Measurements from ENCODE around the gene PDLIM7. TPM values are rescaled to one million over a fixed set of nuclear protein-coding genes. Genes with fewer than 3 reads are reported as not detected.

PDLIM7 gene
- total and polyA plus RNA-seq, 2 donors: 10.8 to 61.9 TPM

DNA sequence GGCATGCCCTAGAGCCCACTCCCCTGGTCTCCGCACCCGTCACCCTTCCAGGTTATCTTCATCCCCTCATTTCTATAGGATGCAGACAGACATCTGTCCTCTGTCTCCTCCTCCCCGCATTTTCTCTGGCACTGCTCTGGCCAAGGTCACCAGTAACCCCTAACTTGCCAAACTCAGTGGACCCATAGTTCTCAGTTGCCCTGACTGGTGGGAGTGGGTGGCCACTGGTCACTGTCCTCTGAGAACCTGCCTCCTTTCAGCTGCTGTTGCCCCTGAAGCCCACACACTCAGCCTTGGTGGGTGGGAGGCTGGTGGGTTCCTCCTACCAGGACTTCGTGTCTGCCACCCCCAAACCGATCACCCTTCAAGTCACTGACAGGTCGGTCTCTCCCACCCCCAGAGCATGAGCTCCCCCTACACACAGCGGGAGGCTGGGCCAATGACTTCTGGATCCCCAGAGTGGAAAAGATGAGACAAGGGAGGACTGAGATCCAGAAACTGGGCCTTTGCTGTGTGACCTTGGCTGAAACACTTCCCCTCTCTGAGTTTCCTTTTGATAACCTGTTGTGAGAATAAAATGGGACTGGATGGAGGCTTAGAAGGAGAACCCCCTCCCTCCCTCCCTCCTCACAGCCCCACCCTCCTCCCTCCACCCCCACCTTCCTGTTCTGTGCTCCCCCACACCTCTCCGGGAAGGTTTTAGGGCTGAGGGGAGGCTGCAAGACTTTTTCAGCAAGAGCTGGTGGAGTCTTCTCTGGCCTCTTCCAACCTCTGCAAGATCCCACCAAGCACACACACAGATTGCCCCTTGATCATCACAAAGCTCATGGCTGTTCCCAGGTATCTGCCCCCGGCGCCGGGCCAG lies 21.6 kb downstream of the PDLIM7 start:
- Histone ChIP-seq H3K4me1 (ENCODE audit: control insufficient read depth in 2 of 2, insufficient read depth in 2 of 2, low read length in 2 of 2) (peaks cover 31 to 73% of the 10 kb centered on the region in 2 donors), H3K27me3 (ENCODE audit: control insufficient read depth in 2 of 2, insufficient read depth in 1 of 2, low read length in 1 of 2) (peaks cover 0 to 8% of the 10 kb centered on the region in 2 donors), H3K4me3 (ENCODE audit: low read length in 2 of 2) (no peak overlapping the region), H3K9me3 (ENCODE audit: control insufficient read depth in 2 of 2, insufficient read depth in 1 of 2, low read length in 1 of 2) (peaks cover 0 to 3% of the 10 kb centered on the region in 2 donors), H3K36me3 (ENCODE audit: control insufficient read depth in 2 of 2, insufficient read depth in 2 of 2, low read length in 1 of 2) (peaks cover 0 to 6% of the 10 kb centered on the region in 2 donors), H3K27ac (ENCODE audit: low read depth in 1 of 2, low read length in 1 of 2) (peak overlapping the region in 1 of 2 donors; percentile 13)
- DNase-seq (ENCODE audit: low read depth in 6 of 9, low spot score in 9 of 9): no peak
- WGBS: 83% methylated on average over 11 of the region's 11 CpGs

GRCh38 chr5:177474846-177475562 lies 22.4 kb downstream of the PDLIM7 start:
- Histone ChIP-seq H3K27ac (ENCODE audit: low read depth in 1 of 2, low read length in 1 of 2) (no peak overlapping the region), H3K36me3 (ENCODE audit: control insufficient read depth in 2 of 2, insufficient read depth in 2 of 2, low read length in 1 of 2) (peaks cover 0 to 7% of the 10 kb centered on the region in 2 donors), H3K9me3 (ENCODE audit: control insufficient read depth in 2 of 2, insufficient read depth in 1 of 2, low read length in 1 of 2) (peaks cover 0 to 3% of the 10 kb centered on the region in 2 donors), H3K4me3 (ENCODE audit: low read length in 2 of 2) (no peak overlapping the region), H3K4me1 (ENCODE audit: control insufficient read depth in 2 of 2, insufficient read depth in 2 of 2, low read length in 2 of 2) (peaks cover 36 to 81% of the 10 kb centered on the region in 2 donors), H3K27me3 (ENCODE audit: control insufficient read depth in 2 of 2, insufficient read depth in 1 of 2, low read length in 1 of 2) (peaks cover 0 to 8% of the 10 kb centered on the region in 2 donors)
- 37% methylated on average over 4 of the region's 4 CpGs for WGBS
- no peak for DNase-seq (ENCODE audit: low read depth in 6 of 9, low spot score in 9 of 9)

GRCh38 chr5:177474002-177474476 lies 23.4 kb downstream of the PDLIM7 start:
- H3K4me3 ChIP-seq (ENCODE audit: low read length in 2 of 2): peak overlapping the region in 1 of 2 donors; percentile 81
- H3K4me1 ChIP-seq (ENCODE audit: control insufficient read depth in 2 of 2, insufficient read depth in 2 of 2, low read length in 2 of 2): peaks cover 30 to 77% of the 10 kb centered on the region in 2 donors
- H3K27me3 ChIP-seq (ENCODE audit: control insufficient read depth in 2 of 2, insufficient read depth in 1 of 2, low read length in 1 of 2): peaks cover 0 to 8% of the 10 kb centered on the region in 2 donors
- peaks cover 5 to 7% of the 10 kb centered on the region in 2 donors for H3K36me3 ChIP-seq (ENCODE audit: control insufficient read depth in 2 of 2, insufficient read depth in 2 of 2, low read length in 1 of 2)
- WGBS: 88% methylated on average over 7 of the region's 7 CpGs
- no peak overlapping the region for H3K27ac ChIP-seq (ENCODE audit: low read depth in 1 of 2, low read length in 1 of 2)
- no peak for DNase-seq (ENCODE audit: low read depth in 6 of 9, low spot score in 9 of 9)
- peaks cover 0 to 3% of the 10 kb centered on the region in 2 donors for H3K9me3 ChIP-seq (ENCODE audit: control insufficient read depth in 2 of 2, insufficient read depth in 1 of 2, low read length in 1 of 2)

- WGBS: 4% methylated on average over 68 of the region's 69 CpGs
- Histone ChIP-seq H3K27ac (ENCODE audit: low read depth in 1 of 2, low read length in 1 of 2) (peak within 1 kb of the TSS; percentile 8 to 58), H3K36me3 (ENCODE audit: control insufficient read depth in 2 of 2, insufficient read depth in 2 of 2, low read length in 1 of 2) (peaks cover 7 to 9% of the 10 kb centered on the region in 2 donors), H3K4me3 (ENCODE audit: low read length in 2 of 2) (peak within 1 kb of the TSS; percentile 44 to 81), H3K27me3 (ENCODE audit: control insufficient read depth in 2 of 2, insufficient read depth in 1 of 2, low read length in 1 of 2) (peaks cover 0 to 8% of the 10 kb centered on the region in 2 donors), H3K9me3 (ENCODE audit: control insufficient read depth in 2 of 2, insufficient read depth in 1 of 2, low read length in 1 of 2) (peaks cover 0 to 3% of the 10 kb centered on the region in 2 donors), H3K4me1 (ENCODE audit: control insufficient read depth in 2 of 2, insufficient read depth in 2 of 2, low read length in 2 of 2) (peaks cover 25 to 71% of the 10 kb centered on the region in 2 donors)
- DNase-seq (ENCODE audit: low read depth in 6 of 9, low spot score in 9 of 9): peak in 2 of 9 donors; percentile 45 to 69
These were observed 23.9 kb downstream of the PDLIM7 start, which contains the start of gene DBN1 for GRCh38 chr5:177473443-177474001. Gene DBN1 (minus strand): TSS chr5:177473634. CDS start chr5:177473521, 113 bp downstream.

GRCh38 chr5:177472460-177473442 lies 24.7 kb downstream of the PDLIM7 start:
- peak in 7 of 9 donors; percentile 45 to 83 (median 56) for DNase-seq (ENCODE audit: low read depth in 6 of 9, low spot score in 9 of 9)
- Histone ChIP-seq H3K27ac (ENCODE audit: low read depth in 1 of 2, low read length in 1 of 2) (peak overlapping the region; percentile 8 to 58), H3K9me3 (ENCODE audit: control insufficient read depth in 2 of 2, insufficient read depth in 1 of 2, low read length in 1 of 2) (peaks cover 0 to 3% of the 10 kb centered on the region in 2 donors), H3K4me1 (ENCODE audit: control insufficient read depth in 2 of 2, insufficient read depth in 2 of 2, low read length in 2 of 2) (peaks cover 24 to 65% of the 10 kb centered on the region in 2 donors), H3K36me3 (ENCODE audit: control insufficient read depth in 2 of 2, insufficient read depth in 2 of 2, low read length in 1 of 2) (peaks cover 11 to 15% of the 10 kb centered on the region in 2 donors), H3K27me3 (ENCODE audit: control insufficient read depth in 2 of 2, insufficient read depth in 1 of 2, low read length in 1 of 2) (peaks cover 0 to 8% of the 10 kb centered on the region in 2 donors), H3K4me3 (ENCODE audit: low read length in 2 of 2) (peak overlapping the region; percentile 44 to 81)
- under 1% methylated on average over 93 of the region's 93 CpGs for WGBS

GRCh38 chr5:177471610-177472356 lies 25.6 kb downstream of the PDLIM7 start:
- WGBS: 93% methylated on average over 14 of the region's 14 CpGs
- peak overlapping the region; percentile 44 to 81 for H3K4me3 ChIP-seq (ENCODE audit: low read length in 2 of 2)
- no peak for DNase-seq (ENCODE audit: low read depth in 6 of 9, low spot score in 9 of 9)
- peaks cover 0 to 8% of the 10 kb centered on the region in 2 donors for H3K27me3 ChIP-seq (ENCODE audit: control insufficient read depth in 2 of 2, insufficient read depth in 1 of 2, low read length in 1 of 2)
- H3K36me3 ChIP-seq (ENCODE audit: control insufficient read depth in 2 of 2, insufficient read depth in 2 of 2, low read length in 1 of 2): peaks cover 20 to 24% of the 10 kb centered on the region in 2 donors
- H3K9me3 ChIP-seq (ENCODE audit: control insufficient read depth in 2 of 2, insufficient read depth in 1 of 2, low read length in 1 of 2): peaks cover 0 to 3% of the 10 kb centered on the region in 2 donors
- H3K4me1 ChIP-seq (ENCODE audit: control insufficient read depth in 2 of 2, insufficient read depth in 2 of 2, low read length in 2 of 2): peaks cover 24 to 61% of the 10 kb centered on the region in 2 donors
- H3K27ac ChIP-seq (ENCODE audit: low read depth in 1 of 2, low read length in 1 of 2): no peak overlapping the region

GRCh38 chr5:177470759-177471536 lies 26.5 kb downstream of the PDLIM7 start:
- Histone ChIP-seq H3K27me3 (ENCODE audit: control insufficient read depth in 2 of 2, insufficient read depth in 1 of 2, low read length in 1 of 2) (peaks cover 0 to 8% of the 10 kb centered on the region in 2 donors), H3K36me3 (ENCODE audit: control insufficient read depth in 2 of 2, insufficient read depth in 2 of 2, low read length in 1 of 2) (peaks cover 28 to 33% of the 10 kb centered on the region in 2 donors), H3K9me3 (ENCODE audit: control insufficient read depth in 2 of 2, insufficient read depth in 1 of 2, low read length in 1 of 2) (peaks cover 0 to 3% of the 10 kb centered on the region in 2 donors), H3K4me3 (ENCODE audit: low read length in 2 of 2) (no peak overlapping the region), H3K4me1 (ENCODE audit: control insufficient read depth in 2 of 2, insufficient read depth in 2 of 2, low read length in 2 of 2) (peaks cover 24 to 53% of the 10 kb centered on the region in 2 donors), H3K27ac (ENCODE audit: low read depth in 1 of 2, low read length in 1 of 2) (no peak overlapping the region)
- WGBS: 81% methylated on average over 10 of the region's 10 CpGs
- DNase-seq (ENCODE audit: low read depth in 6 of 9, low spot score in 9 of 9): no peak

All from thymus (tissue), 11 donors.